ENCODE measurements around the gene SLC38A10. TPM values are rescaled to one million over a fixed set of nuclear protein-coding genes. Genes with fewer than 3 reads are reported as not detected.

Gene SLC38A10
- total RNA-seq, 1 donor from 2014 or later, result 71.6 TPM

- no peak for TF ChIP-seq CTCF (conservative IDR thresholded peaks at IDR 0.05; ENCODE audit: low read depth, low read length)
- H3K4me3 ChIP-seq (ENCODE audit: low read depth, low read length), result peak overlapping the region; percentile 54
- no peak for DNase-seq (ENCODE audit: low read depth)
These were observed 71.4 kb downstream of the SLC38A10 start for GRCh38 chr17:81223762-81224130.

GRCh38 chr17:81222906-81223761, 72.0 kb downstream of the SLC38A10 start, which contains the start of gene CEP131:
Gene CEP131, minus strand, starts transcription at chr17:81222965. Its CDS starts 2,909 bp downstream, at chr17:81220056.
- TF ChIP-seq CTCF (conservative IDR thresholded peaks at IDR 0.05; ENCODE audit: low read depth, low read length), result no peak

GRCh38 chr17:81222620-81222905, 72.5 kb downstream of the SLC38A10 start:
- no peak for DNase-seq (ENCODE audit: low read depth)
- peak overlapping the region; percentile 81 for H3K4me3 ChIP-seq (ENCODE audit: low read depth, low read length)
- TF ChIP-seq CTCF (conservative IDR thresholded peaks at IDR 0.05; ENCODE audit: low read depth, low read length), result no peak

More at GRCh38 chr17:81222906-81223761, 72.0 kb downstream of the SLC38A10 start, which contains the start of gene CEP131:
- DNase-seq (ENCODE audit: low read depth), result peak; percentile 58
- H3K4me3 ChIP-seq (ENCODE audit: low read depth, low read length), result peak within 1 kb of the TSS; percentile 81

- DNase-seq (ENCODE audit: low read depth), result no peak
- TF ChIP-seq CTCF (conservative IDR thresholded peaks at IDR 0.05; ENCODE audit: low read depth, low read length), result no peak
- peak overlapping the region; percentile 81 for H3K4me3 ChIP-seq (ENCODE audit: low read depth, low read length)
These were observed 73.1 kb downstream of the SLC38A10 start for GRCh38 chr17:81221842-81222619.

GRCh38 chr17:81221371-81221841, 73.7 kb downstream of the SLC38A10 start:
- TF ChIP-seq CTCF (conservative IDR thresholded peaks at IDR 0.05; ENCODE audit: low read depth, low read length), result no peak
- no peak for DNase-seq (ENCODE audit: low read depth)
- peak overlapping the region; percentile 81 for H3K4me3 ChIP-seq (ENCODE audit: low read depth, low read length)

GRCh38 chr17:81219476-81220180, 75.5 kb downstream of the SLC38A10 start:
- no peak for DNase-seq (ENCODE audit: low read depth)
- no peak overlapping the region for H3K4me3 ChIP-seq (ENCODE audit: low read depth, low read length)
- no peak for TF ChIP-seq CTCF (conservative IDR thresholded peaks at IDR 0.05; ENCODE audit: low read depth, low read length)
